ES-I3 (cell line): ENCODE data around the gene SNRNP200.

Experiments
- H3K36me3 ChIP-seq: 2 replicates; pipeline ENCODE4 v1.6.1; 2013; ENCODE audit warnings: mild to moderate bottlenecking, low read length, control low read depth, moderate library complexity; ENCODE audit not compliant: insufficient read depth
- H3K4me1 ChIP-seq: 2 replicates; pipeline ENCODE4 v1.6.1; 2013; ENCODE audit warnings: mild to moderate bottlenecking, control low read depth, low read length; ENCODE audit not compliant: insufficient read depth
- H3K9ac ChIP-seq: 2 replicates; pipeline ENCODE4 v1.6.1; 2013; ENCODE audit warnings: low read depth, mild to moderate bottlenecking, low read length, moderate library complexity
- H3K9me3 ChIP-seq: 2 replicates; pipeline ENCODE4 v1.6.1; 2013; ENCODE audit warnings: mild to moderate bottlenecking, low read length, moderate library complexity; ENCODE audit not compliant: control insufficient read depth, insufficient read depth

The SNRNP200 gene

GRCh38 chr2:96333708-96334107 is 28.4 kb upstream of the SNRNP200 start:
- Histone ChIP-seq H3K4me1 (peaks cover 5% of the 10 kb centered on the region; the same call in 1 of the 2 replicates), H3K9me3 (no peaks in the 10 kb centered on the region), H3K36me3 (no peaks in the 10 kb centered on the region), H3K9ac (no peak overlapping the region)

- Histone ChIP-seq H3K9me3 (no peaks in the 10 kb centered on the region), H3K4me1 (0 out of 2 replicates have a peak, but pooled peaks cover 4% of the 10 kb centered on the region), H3K36me3 (no peaks in the 10 kb centered on the region), H3K9ac (no peak overlapping the region)
These were observed 25.1 kb upstream of the SNRNP200 start for GRCh38 chr2:96330407-96330806.

GRCh38 chr2:96329874-96330273 is 24.5 kb upstream of the SNRNP200 start:
- Histone ChIP-seq H3K4me1 (0 out of 2 replicates have a peak, but pooled peaks cover 4% of the 10 kb centered on the region), H3K9me3 (no peaks in the 10 kb centered on the region), H3K36me3 (no peaks in the 10 kb centered on the region), H3K9ac (no peak overlapping the region)

GRCh38 chr2:96329456-96329855 is 24.1 kb upstream of the SNRNP200 start:
- Histone ChIP-seq H3K9me3 (no peaks in the 10 kb centered on the region), H3K36me3 (no peaks in the 10 kb centered on the region), H3K9ac (no peak overlapping the region), H3K4me1 (0 out of 2 replicates have a peak, but pooled peaks cover 4% of the 10 kb centered on the region)

GRCh38 chr2:96326990-96327820 is 21.9 kb upstream of the SNRNP200 start:
- Histone ChIP-seq H3K4me1 (0 out of 2 replicates have a peak, but pooled peaks cover 4% of the 10 kb centered on the region), H3K9ac (no peak overlapping the region), H3K9me3 (no peaks in the 10 kb centered on the region), H3K36me3 (no peaks in the 10 kb centered on the region)

- H3K4me1 ChIP-seq, result 0 out of 2 replicates have a peak, but pooled peaks cover 4% of the 10 kb centered on the region
- H3K36me3 ChIP-seq, result no peaks in the 10 kb centered on the region
- H3K9me3 ChIP-seq, result no peaks in the 10 kb centered on the region
- no peak overlapping the region for H3K9ac ChIP-seq
These were observed 21.2 kb upstream of the SNRNP200 start for GRCh38 chr2:96326564-96326963.

GRCh38 chr2:96325884-96326255 is 20.5 kb upstream of the SNRNP200 start:
- Histone ChIP-seq H3K4me1 (peaks cover 5% of the 10 kb centered on the region; the same call in 1 of the 2 replicates), H3K9me3 (no peaks in the 10 kb centered on the region), H3K36me3 (no peaks in the 10 kb centered on the region), H3K9ac (peak overlapping the region; percentile 71; the same call in 1 of the 2 replicates)

GRCh38 chr2:96325041-96325883 is 19.9 kb upstream of the SNRNP200 start, which contains the start of gene ITPRIPL1:
Gene ITPRIPL1, plus strand, starts transcription at chr2:96325317. Its CDS starts 523 bp downstream, at chr2:96325840.
- H3K4me1 ChIP-seq, result peaks cover 9% of the 10 kb centered on the region; the same call in 1 of the 2 replicates
- H3K36me3 ChIP-seq, result no peaks in the 10 kb centered on the region
- no peaks in the 10 kb centered on the region for H3K9me3 ChIP-seq
- H3K9ac ChIP-seq, result peak within 1 kb of the TSS; percentile 71

- Histone ChIP-seq H3K9me3 (no peaks in the 10 kb centered on the region), H3K9ac (peak overlapping the region; percentile 71), H3K36me3 (no peaks in the 10 kb centered on the region), H3K4me1 (peaks cover 9% of the 10 kb centered on the region; the same call in 1 of the 2 replicates)
These were observed 19.3 kb upstream of the SNRNP200 start for GRCh38 chr2:96324721-96325040.

- H3K9ac ChIP-seq, result no peak overlapping the region
- no peaks in the 10 kb centered on the region for H3K36me3 ChIP-seq
- H3K9me3 ChIP-seq, result no peaks in the 10 kb centered on the region
- H3K4me1 ChIP-seq, result peaks cover 9% of the 10 kb centered on the region; the same call in 1 of the 2 replicates
These were observed 18.5 kb upstream of the SNRNP200 start for GRCh38 chr2:96323849-96324248.

- Histone ChIP-seq H3K4me1 (peaks cover 8% of the 10 kb centered on the region; the same call in 1 of the 2 replicates), H3K36me3 (no peaks in the 10 kb centered on the region), H3K9ac (peak overlapping the region; percentile 64), H3K9me3 (no peaks in the 10 kb centered on the region)
These were observed 15.6 kb upstream of the SNRNP200 start for GRCh38 chr2:96320728-96321622.

GRCh38 chr2:96320326-96320725 is 15.0 kb upstream of the SNRNP200 start:
- Histone ChIP-seq H3K4me1 (peaks cover 12% of the 10 kb centered on the region), H3K9ac (no peak overlapping the region), H3K9me3 (no peaks in the 10 kb centered on the region), H3K36me3 (no peaks in the 10 kb centered on the region)

GRCh38 chr2:96319396-96319795 is 14.1 kb upstream of the SNRNP200 start:
- Histone ChIP-seq H3K4me1 (peaks cover 12% of the 10 kb centered on the region), H3K9ac (no peak overlapping the region), H3K9me3 (no peaks in the 10 kb centered on the region)

GRCh38 chr2:96318723-96319122 is 13.4 kb upstream of the SNRNP200 start:
- no peaks in the 10 kb centered on the region for H3K9me3 ChIP-seq
- H3K9ac ChIP-seq, result no peak overlapping the region
- no peaks in the 10 kb centered on the region for H3K36me3 ChIP-seq
- peaks cover 12% of the 10 kb centered on the region for H3K4me1 ChIP-seq

More at GRCh38 chr2:96319396-96319795, 14.1 kb upstream of the SNRNP200 start:
- H3K36me3 ChIP-seq, result no peaks in the 10 kb centered on the region
